ENCODE results near the gene MT1F.

The MT1F gene

DNA sequence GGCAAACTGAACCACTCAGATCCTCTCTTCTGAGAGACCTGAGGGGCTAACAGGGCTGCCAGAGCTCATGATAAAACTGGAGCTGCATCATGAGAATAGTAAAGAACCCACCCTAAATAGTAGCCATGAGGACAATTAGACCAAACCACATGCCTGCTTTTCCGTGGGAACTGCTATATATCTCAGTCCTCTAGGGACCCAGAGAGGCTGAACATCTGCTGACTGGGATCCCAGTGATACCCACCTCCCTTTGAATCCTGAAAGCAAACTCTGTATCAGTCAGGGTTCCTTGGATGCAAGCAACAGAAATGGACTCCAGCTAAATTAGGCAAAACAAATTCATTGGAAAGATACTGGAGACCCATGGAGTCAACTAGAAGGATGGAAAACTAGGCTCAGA is 31.0 kb downstream of the MT1F start:
- H3K4me2 ChIP-seq (ENCODE audit: low read depth, low read length, poor library complexity, severe bottlenecking): no peak overlapping the region

DNA sequence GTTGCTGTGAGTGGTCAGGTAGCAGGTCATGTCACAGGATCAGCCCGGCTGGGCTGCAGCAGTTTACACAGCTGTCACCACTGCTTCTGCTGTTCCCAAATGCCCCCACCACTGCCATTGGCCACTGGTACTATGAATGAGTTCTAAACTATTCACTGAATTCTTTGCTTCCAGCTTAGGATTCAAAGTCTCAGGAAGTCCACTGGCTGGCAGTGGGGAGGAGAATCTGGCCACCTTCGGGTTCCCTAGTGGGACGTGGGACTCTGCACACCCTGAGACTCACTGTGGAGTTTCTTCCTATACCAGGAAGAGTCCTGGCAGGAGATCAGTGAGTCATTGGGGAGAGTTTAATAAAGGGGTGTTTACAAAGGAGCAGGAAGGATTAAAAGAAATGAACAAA is 31.4 kb downstream of the MT1F start:
- H3K79me2 ChIP-seq (ENCODE audit: insufficient read depth, low read length): no peaks in the 10 kb centered on the region
- no peaks in the 10 kb centered on the region for H3K9me2 ChIP-seq (replicated peaks; ENCODE audit: low read depth, low read length)
- no peaks in the 10 kb centered on the region for H3K27me3 ChIP-seq (ENCODE audit: insufficient read depth, low read length, poor library complexity, severe bottlenecking)
- no peaks in the 10 kb centered on the region for H3K4me1 ChIP-seq (ENCODE audit: insufficient read depth, low read length, poor library complexity, severe bottlenecking)
- no peaks in the 10 kb centered on the region for H3K9me3 ChIP-seq (ENCODE audit: insufficient read depth, low read depth, low read length)
- H3K4me3 ChIP-seq (ENCODE audit: low read length, poor library complexity, severe bottlenecking): no peak overlapping the region
- TF ChIP-seq EZH2phosphoT487 (IDR thresholded peaks at IDR 0.05; ENCODE audit: borderline replicate concordance): no peak
- no peak for TF ChIP-seq CTCF (conservative IDR thresholded peaks at IDR 0.05; ENCODE audit: low read length)
- H4K20me1 ChIP-seq (ENCODE audit: insufficient read depth, low read length, poor library complexity, severe bottlenecking): no peaks in the 10 kb centered on the region
- no peaks in the 10 kb centered on the region for H3F3A ChIP-seq (ENCODE audit: low read depth)
- H3K36me3 ChIP-seq (ENCODE audit: insufficient read depth, low read length): no peaks in the 10 kb centered on the region
- peak overlapping the region; percentile 17; the same call in 1 of the 2 replicates for H2AFZ ChIP-seq (ENCODE audit: low read length)
- H3K9ac ChIP-seq (ENCODE audit: low read depth, low read length, poor library complexity, severe bottlenecking): no peak overlapping the region
- no peak overlapping the region for H3K4me2 ChIP-seq (ENCODE audit: low read depth, low read length, poor library complexity, severe bottlenecking)

More for the DNA sequence above, 31.0 kb downstream of the MT1F start:
- Histone ChIP-seq H3K9me2 (replicated peaks; ENCODE audit: low read depth, low read length) (no peaks in the 10 kb centered on the region), H3K4me3 (ENCODE audit: low read length, poor library complexity, severe bottlenecking) (no peak overlapping the region), H4K20me1 (ENCODE audit: insufficient read depth, low read length, poor library complexity, severe bottlenecking) (no peaks in the 10 kb centered on the region), H3K27me3 (ENCODE audit: insufficient read depth, low read length, poor library complexity, severe bottlenecking) (no peaks in the 10 kb centered on the region), H3K4me1 (ENCODE audit: insufficient read depth, low read length, poor library complexity, severe bottlenecking) (no peaks in the 10 kb centered on the region), H3K9ac (ENCODE audit: low read depth, low read length, poor library complexity, severe bottlenecking) (no peak overlapping the region), H3K36me3 (ENCODE audit: insufficient read depth, low read length) (no peaks in the 10 kb centered on the region), H2AFZ (ENCODE audit: low read length) (peak overlapping the region; percentile 17; the same call in 1 of the 2 replicates), H3K9me3 (ENCODE audit: insufficient read depth, low read depth, low read length) (no peaks in the 10 kb centered on the region), H3F3A (ENCODE audit: low read depth) (no peaks in the 10 kb centered on the region), H3K79me2 (ENCODE audit: insufficient read depth, low read length) (no peaks in the 10 kb centered on the region)
- TF ChIP-seq EZH2phosphoT487 (IDR thresholded peaks at IDR 0.05; ENCODE audit: borderline replicate concordance) (no peak), CTCF (conservative IDR thresholded peaks at IDR 0.05; ENCODE audit: low read length) (no peak; the same call in 1 of the 2 replicates)

- Histone ChIP-seq H4K20me1 (ENCODE audit: insufficient read depth, low read length, poor library complexity, severe bottlenecking) (no peaks in the 10 kb centered on the region), H3K9me2 (replicated peaks; ENCODE audit: low read depth, low read length) (no peaks in the 10 kb centered on the region), H3K9ac (ENCODE audit: low read depth, low read length, poor library complexity, severe bottlenecking) (no peak overlapping the region), H3F3A (ENCODE audit: low read depth) (no peaks in the 10 kb centered on the region), H3K36me3 (ENCODE audit: insufficient read depth, low read length) (no peaks in the 10 kb centered on the region), H3K4me2 (ENCODE audit: low read depth, low read length, poor library complexity, severe bottlenecking) (no peak overlapping the region), H3K79me2 (ENCODE audit: insufficient read depth, low read length) (no peaks in the 10 kb centered on the region), H3K4me3 (ENCODE audit: low read length, poor library complexity, severe bottlenecking) (no peak overlapping the region), H3K27me3 (ENCODE audit: insufficient read depth, low read length, poor library complexity, severe bottlenecking) (no peaks in the 10 kb centered on the region), H3K4me1 (ENCODE audit: insufficient read depth, low read length, poor library complexity, severe bottlenecking) (no peaks in the 10 kb centered on the region), H2AFZ (ENCODE audit: low read length) (no peak overlapping the region), H3K9me3 (ENCODE audit: insufficient read depth, low read depth, low read length) (no peaks in the 10 kb centered on the region)
- TF ChIP-seq EZH2phosphoT487 (IDR thresholded peaks at IDR 0.05; ENCODE audit: borderline replicate concordance) (no peak), CTCF (conservative IDR thresholded peaks at IDR 0.05; ENCODE audit: low read length) (no peak)
Observed at GRCh38 chr16:56690420-56691122, 32.8 kb downstream of the MT1F start.

Data from Loucy (cell line).